GM21381 (cell line): ENCODE results near the gene TEC.
"Not testable (repeated sequence)": the region's sequence is repeated elsewhere in the genome, so short reads cannot be mapped to it uniquely, and the experiment has no call there.

Source experiments
- ATAC-seq: cut with Tn5 transposase; IDR thresholded peaks from one replicate; pipeline ENCODE4 v1.9.1; 2021; ENCODE audit warnings: mild to moderate bottlenecking, moderate library complexity; ENCODE audit not compliant: unreplicated experiment

TEC gene

GRCh38 chr4:48197643-48198237 is 71.9 kb downstream of the TEC start:
- peak; percentile 27 for ATAC-seq

GRCh38 chr4:48196758-48197504 is 72.7 kb downstream of the TEC start:
- peak; percentile 55 for ATAC-seq

- ATAC-seq, result no peak
These were observed 73.8 kb downstream of the TEC start for GRCh38 chr4:48195853-48196252.

- ATAC-seq, result no peak
These were observed 74.3 kb downstream of the TEC start for GRCh38 chr4:48195374-48195773.

- no peak for ATAC-seq
These were observed 74.7 kb downstream of the TEC start for GRCh38 chr4:48194971-48195370.

- ATAC-seq, result no peak
These were observed 75.6 kb downstream of the TEC start for GRCh38 chr4:48193921-48194468.

- no peak for ATAC-seq
These were observed 76.4 kb downstream of the TEC start for GRCh38 chr4:48193096-48193836.

GRCh38 chr4:48191758-48192157 is 77.9 kb downstream of the TEC start:
- no peak for ATAC-seq

GRCh38 chr4:48190839-48191238 is 78.8 kb downstream of the TEC start:
- peak; percentile 53 for ATAC-seq

GRCh38 chr4:48189731-48190130 is 79.9 kb downstream of the TEC start:
- ATAC-seq, result no peak

GRCh38 chr4:48188390-48188789 is 81.2 kb downstream of the TEC start:
- no peak for ATAC-seq

GRCh38 chr4:48187813-48188212 is 81.8 kb downstream of the TEC start:
- no peak for ATAC-seq

GRCh38 chr4:48187066-48187465 is 82.6 kb downstream of the TEC start:
- not testable (repeated sequence) for ATAC-seq

GRCh38 chr4:48186394-48186793 is 83.2 kb downstream of the TEC start:
- ATAC-seq, result not testable (repeated sequence)

GRCh38 chr4:48184882-48185281 is 84.8 kb downstream of the TEC start:
- ATAC-seq, result no peak

GRCh38 chr4:48180234-48180633 is 89.4 kb downstream of the TEC start:
- ATAC-seq, result no peak

- ATAC-seq, result no peak
These were observed 90.7 kb downstream of the TEC start for GRCh38 chr4:48178931-48179330.

- no peak for ATAC-seq
These were observed 93.8 kb downstream of the TEC start for GRCh38 chr4:48175806-48176205.

GRCh38 chr4:48175328-48175727 is 94.3 kb downstream of the TEC start:
- ATAC-seq, result no peak

GRCh38 chr4:48173056-48173991 is 96.3 kb downstream of the TEC start:
- peak; percentile 57 for ATAC-seq

GRCh38 chr4:48172651-48173050 is 97.0 kb downstream of the TEC start:
- ATAC-seq, result no peak
